ENCODE measurements around the gene MAP1B. TPM values are rescaled to one million over a fixed set of nuclear protein-coding genes. Genes with fewer than 3 reads are reported as not detected.
A peak's percentile ranks its signal among the peaks of the same experiment; 100 is the strongest.

Gene MAP1B
- total RNA-seq, 1 donor from 2014 or later, result 84.4 TPM

GRCh38 chr5:72106817-72107130, 501 bp upstream of the MAP1B start:
- H3K27me3 Mint-ChIP-seq (ENCODE audit: insufficient read depth, low read depth), result peaks cover 3% of the 10 kb centered on the region
- peak overlapping the region; percentile 97 for H3K27ac Mint-ChIP-seq
- peak overlapping the region; percentile 93 for H3K4me2 ChIP-seq
- no peaks in the 10 kb centered on the region for H3K27me3 ChIP-seq
- peaks cover 44% of the 10 kb centered on the region for H3F3A ChIP-seq (ENCODE audit: low read depth)
- H3K79me2 ChIP-seq (ENCODE audit: low read depth), result peaks cover 51% of the 10 kb centered on the region
- peaks cover 40% of the 10 kb centered on the region for H3K4me1 Mint-ChIP-seq
- H2AFZ ChIP-seq (replicated peaks), result peak overlapping the region; percentile 60
- peaks cover 17% of the 10 kb centered on the region for H3K36me3 Mint-ChIP-seq
- H3K4me3 ChIP-seq, result peak overlapping the region; percentile 95
- H3K9me3 Mint-ChIP-seq, result no peaks in the 10 kb centered on the region
- H3K9ac ChIP-seq, result no peak overlapping the region
- peaks cover 26% of the 10 kb centered on the region for H4K20me1 ChIP-seq (ENCODE audit: low read depth)
- no peaks in the 10 kb centered on the region for H3K9me3 ChIP-seq (ENCODE audit: low read depth)
- no peak for TF ChIP-seq EZH2phosphoT487 (IDR thresholded peaks at IDR 0.05)
- TF ChIP-seq CTCF (IDR thresholded peaks at IDR 0.05), result no peak
- TF ChIP-seq EZH2 (IDR thresholded peaks at IDR 0.05), result no peak
- H3K4me1 ChIP-seq, result peaks cover 36% of the 10 kb centered on the region
- DNase-seq (ENCODE audit: low spot score), result no peak
- peak overlapping the region; percentile 95 for H3K4me3 Mint-ChIP-seq
- peak overlapping the region; percentile 60 for H3K27ac ChIP-seq
- no peaks in the 10 kb centered on the region for H3K36me3 ChIP-seq

- peaks cover 44% of the 10 kb centered on the region for H3F3A ChIP-seq (ENCODE audit: low read depth)
- no peaks in the 10 kb centered on the region for H3K36me3 ChIP-seq
- peak overlapping the region; percentile 88 for H3K27ac ChIP-seq
- peak overlapping the region; percentile 95 for H3K4me3 ChIP-seq
- H4K20me1 ChIP-seq (ENCODE audit: low read depth), result peaks cover 37% of the 10 kb centered on the region
- no peaks in the 10 kb centered on the region for H3K27me3 ChIP-seq
- H3K27me3 Mint-ChIP-seq (ENCODE audit: insufficient read depth, low read depth), result peaks cover 3% of the 10 kb centered on the region
- H3K4me1 Mint-ChIP-seq, result peaks cover 51% of the 10 kb centered on the region
- peak overlapping the region; percentile 74 for H3K9ac ChIP-seq
- peak; percentile 64 for DNase-seq (ENCODE audit: low spot score)
- H3K4me1 ChIP-seq, result peaks cover 46% of the 10 kb centered on the region
- H3K4me2 ChIP-seq, result peak overlapping the region; percentile 93
- no peaks in the 10 kb centered on the region for H3K9me3 ChIP-seq (ENCODE audit: low read depth)
- peak overlapping the region; percentile 85 for H3K27ac Mint-ChIP-seq
- no peaks in the 10 kb centered on the region for H3K9me3 Mint-ChIP-seq
- peak overlapping the region; percentile 95 for H3K4me3 Mint-ChIP-seq
- no peak for TF ChIP-seq CTCF (IDR thresholded peaks at IDR 0.05)
- peaks cover 61% of the 10 kb centered on the region for H3K79me2 ChIP-seq (ENCODE audit: low read depth)
- peak overlapping the region; percentile 39 for H2AFZ ChIP-seq (replicated peaks)
- peaks cover 25% of the 10 kb centered on the region for H3K36me3 Mint-ChIP-seq
Measured at GRCh38 chr5:72107901-72108201, 576 bp downstream of the MAP1B start.

GRCh38 chr5:72108202-72109061, 1.2 kb downstream of the MAP1B start:
- H2AFZ ChIP-seq (replicated peaks), result peak overlapping the region; percentile 39
- H3K9me3 Mint-ChIP-seq, result no peaks in the 10 kb centered on the region
- H3K27me3 Mint-ChIP-seq (ENCODE audit: insufficient read depth, low read depth), result peaks cover 3% of the 10 kb centered on the region
- H3K4me2 ChIP-seq, result peak overlapping the region; percentile 93
- no peaks in the 10 kb centered on the region for H3K9me3 ChIP-seq (ENCODE audit: low read depth)
- peaks cover 53% of the 10 kb centered on the region for H3K4me1 Mint-ChIP-seq
- H3K36me3 ChIP-seq, result no peaks in the 10 kb centered on the region
- peaks cover 67% of the 10 kb centered on the region for H3K79me2 ChIP-seq (ENCODE audit: low read depth)
- H3K36me3 Mint-ChIP-seq, result peaks cover 28% of the 10 kb centered on the region
- H3K27me3 ChIP-seq, result no peaks in the 10 kb centered on the region
- TF ChIP-seq CTCF (IDR thresholded peaks at IDR 0.05) (no peak), EZH2 (IDR thresholded peaks at IDR 0.05) (no peak), EZH2phosphoT487 (IDR thresholded peaks at IDR 0.05) (no peak)
- peak overlapping the region; percentile 74 for H3K9ac ChIP-seq
- peaks cover 42% of the 10 kb centered on the region for H4K20me1 ChIP-seq (ENCODE audit: low read depth)
- H3F3A ChIP-seq (ENCODE audit: low read depth), result peaks cover 44% of the 10 kb centered on the region
- H3K4me1 ChIP-seq, result peaks cover 48% of the 10 kb centered on the region
- H3K4me3 Mint-ChIP-seq, result peak overlapping the region; percentile 98
- peak overlapping the region; percentile 88 for H3K27ac ChIP-seq
- DNase-seq (ENCODE audit: low spot score), result peak; percentile 94
- H3K27ac Mint-ChIP-seq, result peak overlapping the region; percentile 96
- H3K4me3 ChIP-seq, result peak overlapping the region; percentile 95
